ENCODE data around the gene TYW1.
"Not testable (repeated sequence)": the region's sequence is repeated elsewhere in the genome, so short reads cannot be mapped to it uniquely, and the experiment has no call there.

DNA sequence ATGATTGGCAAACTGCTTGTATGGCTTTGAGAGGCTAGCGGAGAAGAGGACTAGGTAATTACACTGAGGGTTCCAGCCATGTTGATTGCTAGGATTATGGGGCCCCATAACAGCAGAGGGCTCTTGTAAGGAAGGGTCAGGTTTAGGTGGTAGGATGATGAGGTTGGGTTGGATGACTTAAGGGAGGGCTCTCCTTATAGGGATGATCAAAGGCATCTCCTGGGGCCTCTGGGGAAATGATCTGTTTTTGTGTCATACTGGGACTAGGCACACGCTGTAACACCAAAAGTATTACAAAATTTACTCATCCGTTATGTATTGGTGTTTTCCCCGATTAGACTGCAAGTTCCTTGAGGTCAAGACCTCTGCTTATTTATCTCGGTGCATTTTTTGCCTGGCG is 103.4 kb downstream of the TYW1 start:
- TF ChIP-seq RFX5 (IDR thresholded peaks at IDR 0.05; ENCODE audit: borderline replicate concordance, low read depth, low read length); SUZ12 (IDR thresholded peaks at IDR 0.05; ENCODE audit: low read length): not testable (repeated sequence)

Measured in H1 (cell line).